ENCODE data around the gene CHST4. TPM values are rescaled to one million over a fixed set of nuclear protein-coding genes. Genes with fewer than 3 reads are reported as not detected.

CHST4 gene
- polyA plus RNA-seq, 1 donor (not counting 4 experiments of a cell fraction or from before 2014, with no cell fraction given), result 0.14 TPM

DNA sequence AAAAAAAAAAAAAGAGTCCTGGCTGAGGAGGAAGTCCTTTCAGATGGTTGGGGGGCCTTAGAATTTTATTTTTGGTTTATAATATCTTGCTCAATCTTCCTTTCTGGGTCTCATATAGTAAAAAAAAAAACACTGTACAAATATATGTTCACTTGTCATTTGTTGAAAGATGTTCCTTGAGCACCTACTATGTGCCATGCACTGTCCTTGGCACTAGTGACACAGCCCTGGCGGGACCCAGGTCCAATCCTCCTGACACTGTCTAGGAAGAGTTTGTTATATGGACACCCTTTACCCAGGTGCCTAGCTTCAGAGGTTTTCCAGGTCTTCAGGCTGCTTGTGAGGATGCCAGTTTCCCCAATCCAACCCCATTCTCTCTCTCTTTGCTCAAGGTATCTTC lies 2.0 kb downstream of the CHST4 start:
- Histone ChIP-seq H3K27ac (ENCODE audit: control insufficient read depth, insufficient read depth, low read length) (no peak overlapping the region), H3K9ac (ENCODE audit: control insufficient read depth, extremely low read depth, insufficient read depth, low read length) (no peak overlapping the region), H3K4me1 (ENCODE audit: control insufficient read depth, extremely low read depth, insufficient read depth, low read length) (peaks cover 17% of the 10 kb centered on the region), H3K4me3 (ENCODE audit: control insufficient read depth in 2 of 3, extremely low read depth in 1 of 3, insufficient read depth in 2 of 3, low read depth in 1 of 3, low read length in 3 of 3) (no peak overlapping the region), H2AFZ (ENCODE audit: control insufficient read depth, low read length) (no peak overlapping the region), H3K79me2 (ENCODE audit: control insufficient read depth, insufficient read depth, low read length) (no peaks in the 10 kb centered on the region), H3K4me2 (ENCODE audit: control insufficient read depth, extremely low read depth, insufficient read depth, low read depth, low read length) (no peak overlapping the region), H3K9me3 (ENCODE audit: control insufficient read depth, low read depth, low read length) (no peaks in the 10 kb centered on the region), H4K20me1 (ENCODE audit: control insufficient read depth, extremely low read depth, insufficient read depth, low read length) (no peaks in the 10 kb centered on the region), H3K36me3 (ENCODE audit: control insufficient read depth in 2 of 2, extremely low read depth in 1 of 2, insufficient read depth in 2 of 2, low read length in 2 of 2) (no peaks in the 10 kb centered on the region), H3K27me3 (ENCODE audit: control insufficient read depth, extremely low read depth, insufficient read depth, low read length) (no peaks in the 10 kb centered on the region), H3K9me1 (ENCODE audit: control insufficient read depth, extremely low read depth, insufficient read depth, low read length) (no peaks in the 10 kb centered on the region)
- dilution Hi-C loops (cut with MboI; ENCODE audit: extremely low pct_ligation_motif_present, low sequenced_read_pairs), result no loop called here
- TF ChIP-seq, protein P1, sequence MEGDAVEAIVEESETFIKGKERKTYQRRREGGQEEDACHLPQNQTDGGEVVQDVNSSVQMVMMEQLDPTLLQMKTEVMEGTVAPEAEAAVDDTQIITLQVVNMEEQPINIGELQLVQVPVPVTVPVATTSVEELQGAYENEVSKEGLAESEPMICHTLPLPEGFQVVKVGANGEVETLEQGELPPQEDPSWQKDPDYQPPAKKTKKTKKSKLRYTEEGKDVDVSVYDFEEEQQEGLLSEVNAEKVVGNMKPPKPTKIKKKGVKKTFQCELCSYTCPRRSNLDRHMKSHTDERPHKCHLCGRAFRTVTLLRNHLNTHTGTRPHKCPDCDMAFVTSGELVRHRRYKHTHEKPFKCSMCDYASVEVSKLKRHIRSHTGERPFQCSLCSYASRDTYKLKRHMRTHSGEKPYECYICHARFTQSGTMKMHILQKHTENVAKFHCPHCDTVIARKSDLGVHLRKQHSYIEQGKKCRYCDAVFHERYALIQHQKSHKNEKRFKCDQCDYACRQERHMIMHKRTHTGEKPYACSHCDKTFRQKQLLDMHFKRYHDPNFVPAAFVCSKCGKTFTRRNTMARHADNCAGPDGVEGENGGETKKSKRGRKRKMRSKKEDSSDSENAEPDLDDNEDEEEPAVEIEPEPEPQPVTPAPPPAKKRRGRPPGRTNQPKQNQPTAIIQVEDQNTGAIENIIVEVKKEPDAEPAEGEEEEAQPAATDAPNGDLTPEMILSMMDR (optimal IDR thresholded peaks at IDR 0.05 in 1 of 3, IDR thresholded peaks at IDR 0.05 in 1 of 3, conservative IDR thresholded peaks at IDR 0.05 in 1 of 3; ENCODE audit: extremely low read depth in 1 of 3, insufficient read depth in 2 of 3, low read length in 3 of 3), result no peak
- TF ChIP-seq EZH2 (IDR thresholded peaks at IDR 0.05; ENCODE audit: low read length), result no peak
- no peak for FAIRE-seq
- no peak for DNase-seq (ENCODE audit: low read depth, low spot score)

DNA sequence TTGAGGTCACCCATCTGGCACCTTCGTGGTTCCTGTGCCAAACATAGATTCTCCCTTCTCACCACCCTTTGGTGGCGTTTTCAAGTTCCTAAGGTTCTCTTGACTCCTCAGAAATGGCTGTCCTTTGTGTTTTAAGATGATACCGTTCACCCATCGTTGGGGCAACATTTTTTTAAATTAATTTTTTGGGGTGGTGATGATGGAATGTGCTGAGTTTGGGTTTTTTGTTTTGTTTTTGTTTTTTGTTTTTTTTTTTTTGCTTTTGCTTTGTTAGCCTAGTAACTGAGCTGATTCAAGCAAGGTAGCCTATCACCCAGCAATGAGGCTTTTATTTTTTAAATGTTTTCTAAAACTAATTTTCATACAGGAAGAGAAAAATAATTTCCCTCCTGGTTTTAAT lies 2.6 kb downstream of the CHST4 start:
- no peak for DNase-seq (ENCODE audit: low read depth, low spot score)
- Histone ChIP-seq H3K9me1 (ENCODE audit: control insufficient read depth, extremely low read depth, insufficient read depth, low read length) (no peaks in the 10 kb centered on the region), H4K20me1 (ENCODE audit: control insufficient read depth, extremely low read depth, insufficient read depth, low read length) (no peaks in the 10 kb centered on the region), H3K27ac (ENCODE audit: control insufficient read depth, insufficient read depth, low read length) (no peak overlapping the region), H3K4me2 (ENCODE audit: control insufficient read depth, extremely low read depth, insufficient read depth, low read depth, low read length) (no peak overlapping the region), H3K4me3 (ENCODE audit: control insufficient read depth in 2 of 3, extremely low read depth in 1 of 3, insufficient read depth in 2 of 3, low read depth in 1 of 3, low read length in 3 of 3) (no peak overlapping the region), H3K9ac (ENCODE audit: control insufficient read depth, extremely low read depth, insufficient read depth, low read length) (no peak overlapping the region), H3K27me3 (ENCODE audit: control insufficient read depth, extremely low read depth, insufficient read depth, low read length) (no peaks in the 10 kb centered on the region), H3K79me2 (ENCODE audit: control insufficient read depth, insufficient read depth, low read length) (no peaks in the 10 kb centered on the region), H3K4me1 (ENCODE audit: control insufficient read depth, extremely low read depth, insufficient read depth, low read length) (peaks cover 17% of the 10 kb centered on the region), H3K9me3 (ENCODE audit: control insufficient read depth, low read depth, low read length) (no peaks in the 10 kb centered on the region), H2AFZ (ENCODE audit: control insufficient read depth, low read length) (no peak overlapping the region), H3K36me3 (ENCODE audit: control insufficient read depth in 2 of 2, extremely low read depth in 1 of 2, insufficient read depth in 2 of 2, low read length in 2 of 2) (no peaks in the 10 kb centered on the region)
- dilution Hi-C loops (cut with MboI; ENCODE audit: extremely low pct_ligation_motif_present, low sequenced_read_pairs), result no loop called here
- no peak for FAIRE-seq
- TF ChIP-seq, protein P1 (optimal IDR thresholded peaks at IDR 0.05 in 1 of 3, IDR thresholded peaks at IDR 0.05 in 1 of 3, conservative IDR thresholded peaks at IDR 0.05 in 1 of 3; ENCODE audit: extremely low read depth in 1 of 3, insufficient read depth in 2 of 3, low read length in 3 of 3), result no peak
- TF ChIP-seq EZH2 (IDR thresholded peaks at IDR 0.05; ENCODE audit: low read length), result no peak
